Activated gamma-delta T cell treated with Interleukin-2 at 50 U/mL for 16 hours (primary cell): Measurements from ENCODE around the gene LRCH4.

Source experiments
- DNase-seq: peaks from one replicate; pipeline ENCODE4 v3.0.0-alpha.2; 2020

Gene LRCH4

DNA sequence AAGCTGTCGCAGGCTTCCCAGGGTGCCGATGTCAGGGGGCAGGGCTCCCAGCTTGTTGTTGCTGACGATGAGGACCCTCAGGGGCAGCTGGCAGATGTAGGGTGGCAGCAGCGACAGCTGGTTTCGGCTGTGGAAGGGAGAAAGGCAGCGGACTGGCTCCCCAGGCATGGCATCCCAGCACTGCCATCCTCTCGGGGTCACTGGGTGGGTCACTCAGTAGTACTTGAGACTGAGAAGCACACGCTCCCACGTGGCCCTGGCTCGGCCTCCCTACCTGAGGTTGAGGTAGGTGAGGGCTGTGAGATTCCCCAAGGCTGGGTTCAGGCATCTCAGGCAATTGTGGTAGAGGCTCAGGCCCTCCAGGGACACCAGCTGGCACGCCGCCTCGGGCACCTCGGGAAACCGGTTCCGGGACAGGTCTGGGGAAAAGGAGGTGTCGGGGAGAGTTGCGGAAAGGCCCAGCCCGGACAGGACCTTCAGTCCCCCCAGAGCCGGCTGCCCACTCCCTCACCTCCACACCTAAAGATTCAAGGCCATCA lies 3.8 kb downstream of the LRCH4 start:
- no peak for DNase-seq

- no peak for DNase-seq
Observed at GRCh38 chr7:100580466-100581283, 5.3 kb downstream of the LRCH4 start.

DNA sequence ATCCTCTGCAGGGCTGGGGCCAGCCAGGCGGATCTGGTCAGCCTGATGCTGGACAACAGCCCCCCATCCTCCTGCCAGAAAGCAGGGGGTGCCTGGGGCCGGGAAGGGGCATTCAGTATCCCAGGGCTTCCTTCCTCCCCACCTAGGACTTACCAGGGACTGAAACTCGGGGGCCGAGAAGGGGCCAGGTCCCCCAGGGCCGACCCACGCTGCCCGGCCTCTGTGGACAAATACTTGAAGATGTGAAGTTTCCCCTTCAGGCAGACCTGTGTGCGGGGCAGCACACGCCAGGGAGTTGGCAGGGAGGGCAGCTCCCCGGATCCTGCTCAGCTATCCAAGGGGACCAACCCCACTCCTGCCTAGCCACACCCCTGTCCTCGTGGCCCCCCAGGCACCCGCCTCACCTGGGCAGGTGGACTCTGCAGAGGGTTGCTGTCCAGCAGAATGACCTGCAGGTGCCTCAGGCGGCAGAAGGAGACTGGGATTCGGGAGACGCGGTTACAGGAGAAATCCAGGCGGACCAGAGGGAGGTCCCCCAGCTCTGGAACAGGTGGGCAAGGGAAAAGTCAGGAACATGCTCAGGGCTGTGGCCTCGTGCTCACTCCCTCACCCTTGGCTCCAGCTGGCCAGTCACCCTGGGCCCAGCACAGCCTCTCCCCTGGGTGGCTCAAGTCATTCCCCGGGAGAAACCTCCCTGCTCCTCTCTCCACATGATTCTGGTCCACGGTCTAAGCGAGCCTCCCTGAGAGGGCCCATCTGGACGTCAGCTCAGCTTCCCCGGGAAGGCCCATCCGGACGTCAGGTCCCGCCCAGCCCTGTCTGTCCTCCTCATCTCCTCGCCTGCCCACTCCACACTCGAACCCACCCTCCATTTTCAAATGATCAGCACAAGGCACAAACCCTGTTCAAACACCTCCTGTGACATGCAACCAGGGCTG lies 7.4 kb downstream of the LRCH4 start:
- DNase-seq: no peak

GRCh38 chr7:100577507-100577906 lies 8.4 kb downstream of the LRCH4 start:
- DNase-seq: no peak

- no peak for DNase-seq
Observed at GRCh38 chr7:100577103-100577502, 8.8 kb downstream of the LRCH4 start.

GRCh38 chr7:100576384-100576993 lies 9.4 kb downstream of the LRCH4 start:
- no peak for DNase-seq

GRCh38 chr7:100575746-100576383 lies 10.1 kb downstream of the LRCH4 start:
- no peak for DNase-seq

DNA sequence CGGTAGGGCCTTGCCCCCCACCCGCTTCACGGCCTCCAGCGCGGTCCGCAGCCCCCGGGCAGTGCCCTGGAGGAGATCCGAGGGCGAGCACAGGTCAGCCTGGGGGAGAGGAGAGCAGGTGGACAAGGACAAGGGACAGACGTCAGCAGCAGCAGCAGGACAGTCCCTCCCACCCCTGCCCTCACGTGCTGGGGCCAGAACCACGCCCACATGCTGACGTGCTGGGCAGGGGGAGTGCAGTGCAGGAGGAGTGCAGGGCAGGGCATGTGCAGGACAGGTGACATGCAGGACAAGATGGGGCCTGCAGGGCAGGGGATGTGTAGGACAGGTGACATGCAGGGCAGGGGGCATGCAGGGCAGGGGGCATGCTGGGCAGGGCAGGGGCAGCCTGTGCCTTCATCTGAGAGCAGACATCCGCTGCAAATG lies 10.7 kb downstream of the LRCH4 start:
- no peak for DNase-seq

- no peak for DNase-seq
Observed at GRCh38 chr7:100574362-100575205, 11.3 kb downstream of the LRCH4 start.

- no peak for DNase-seq
Observed at GRCh38 chr7:100573691-100574361, 12.1 kb downstream of the LRCH4 start, which contains the start of gene SAP25. TSS of gene SAP25 (minus strand) at chr7:100573900. CDS start at chr7:100573742, 158 bp downstream.

DNA sequence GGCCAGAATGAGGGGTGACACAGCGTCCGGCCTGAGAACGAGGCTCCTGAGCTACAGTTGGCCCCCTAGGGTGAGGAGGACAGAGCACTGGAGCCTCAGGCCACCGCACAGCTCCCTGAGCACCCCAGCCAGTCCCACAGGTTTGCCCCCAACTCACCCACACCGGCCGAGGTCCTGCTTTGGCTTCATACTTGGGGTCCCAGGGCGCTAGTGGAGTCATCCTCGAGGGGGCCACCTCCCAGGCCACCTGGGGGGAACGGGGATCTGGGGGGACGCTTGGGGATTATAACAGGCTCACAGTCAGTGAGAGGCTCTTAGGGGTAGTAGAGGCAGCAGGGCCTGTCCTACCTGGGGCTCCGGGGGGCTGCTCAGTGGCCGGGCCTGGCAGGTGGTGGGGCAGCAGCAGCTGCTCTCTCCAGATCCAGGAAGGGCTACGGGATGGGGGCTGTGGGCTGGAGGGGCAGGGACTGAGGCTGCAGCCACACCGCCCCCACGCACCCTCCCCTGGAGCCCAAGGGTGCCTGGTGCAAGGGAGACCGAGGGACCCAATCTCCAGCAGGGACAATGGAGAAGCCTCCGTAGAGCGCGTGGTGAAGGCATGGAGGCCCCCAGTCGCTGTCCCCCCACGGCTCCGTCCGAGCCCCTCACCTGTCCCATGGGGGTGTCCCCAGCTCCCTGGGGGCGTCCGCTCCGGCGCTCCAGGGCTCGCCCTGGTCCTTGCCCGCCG lies 12.8 kb downstream of the LRCH4 start:
- no peak for DNase-seq

GRCh38 chr7:100572281-100572948 lies 13.5 kb downstream of the LRCH4 start:
- no peak for DNase-seq

- DNase-seq: no peak
Observed at GRCh38 chr7:100571829-100572116, 14.2 kb downstream of the LRCH4 start.

DNA sequence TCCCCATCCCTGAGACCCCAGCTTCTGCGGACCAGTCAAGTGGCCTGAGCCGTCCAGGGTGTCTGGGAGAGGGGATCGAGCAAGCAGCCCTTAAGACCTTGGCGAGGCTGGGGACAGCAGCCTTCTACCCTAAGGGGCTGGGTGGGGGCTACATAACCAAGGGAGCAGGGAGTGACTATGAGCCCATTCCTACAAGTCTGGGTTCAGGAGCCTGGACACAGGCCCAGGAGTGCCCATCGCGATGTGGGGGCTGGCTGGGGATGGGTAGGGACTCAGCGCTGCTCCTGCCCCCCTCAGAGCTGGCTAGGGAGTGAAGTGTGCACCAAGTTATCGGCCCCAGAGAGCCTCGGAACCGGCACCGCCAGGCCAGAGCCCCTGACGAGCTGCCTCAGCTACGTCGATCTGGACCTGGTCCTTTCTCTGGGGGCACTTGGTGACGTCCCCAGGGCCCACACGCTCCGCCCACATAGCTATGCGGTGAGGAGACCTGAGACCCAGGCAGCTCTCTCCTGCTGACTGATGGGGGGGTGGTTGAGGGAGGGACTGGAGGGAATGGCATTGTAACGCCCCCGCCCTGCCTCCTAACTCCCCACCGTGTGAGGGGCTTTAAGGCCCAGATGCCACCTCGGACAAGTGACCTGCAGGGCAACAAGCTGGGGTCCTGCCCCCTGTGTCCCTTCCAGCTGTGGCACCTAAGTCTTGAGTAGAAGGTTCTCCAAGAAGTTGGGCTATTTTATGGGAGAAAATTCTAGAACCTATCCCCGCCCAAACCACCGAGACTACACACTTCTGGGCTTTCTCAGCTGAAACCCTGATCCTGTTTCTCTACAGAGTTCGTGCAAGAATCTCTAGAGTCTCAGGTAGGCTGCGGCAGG lies 14.7 kb downstream of the LRCH4 start:
- DNase-seq: no peak

- peak; percentile 49 for DNase-seq
Observed at GRCh38 chr7:100568896-100569844, 16.8 kb downstream of the LRCH4 start.

DNA sequence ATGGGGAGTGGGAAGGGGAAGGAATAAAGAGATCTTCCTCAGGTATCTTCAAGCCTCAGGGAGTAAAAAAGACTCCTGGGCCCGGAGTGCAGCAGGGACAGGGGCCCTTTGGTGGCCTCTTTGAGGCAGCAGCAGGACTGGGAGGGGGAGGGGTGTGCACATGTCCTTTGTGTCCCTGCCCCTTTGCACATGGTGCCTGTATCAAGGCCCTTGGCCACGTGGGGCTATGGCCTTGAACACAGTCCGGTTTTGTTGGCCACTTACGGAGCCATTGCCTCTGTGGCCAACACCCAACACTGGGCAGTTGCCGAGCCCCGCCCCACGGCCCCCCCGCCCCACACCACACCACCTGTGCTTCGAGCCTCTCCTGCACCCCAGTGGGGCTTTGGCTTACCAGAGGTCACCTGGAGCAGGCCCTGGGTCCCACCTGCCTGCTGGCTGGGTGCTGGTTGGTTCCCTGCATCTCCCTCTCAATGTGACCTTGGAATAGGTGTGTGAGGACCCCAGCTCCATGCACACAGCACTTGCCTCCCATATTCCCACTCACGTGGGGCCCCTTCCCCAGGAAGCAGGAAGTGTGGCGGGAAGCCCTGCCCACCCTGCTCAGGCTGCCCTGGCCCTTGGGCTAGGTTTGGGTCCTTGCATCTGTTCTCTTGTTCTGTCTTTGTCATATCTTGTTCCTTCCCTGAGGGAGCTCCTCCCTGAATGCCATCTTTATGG lies 17.6 kb downstream of the LRCH4 start:
- no peak for DNase-seq

DNA sequence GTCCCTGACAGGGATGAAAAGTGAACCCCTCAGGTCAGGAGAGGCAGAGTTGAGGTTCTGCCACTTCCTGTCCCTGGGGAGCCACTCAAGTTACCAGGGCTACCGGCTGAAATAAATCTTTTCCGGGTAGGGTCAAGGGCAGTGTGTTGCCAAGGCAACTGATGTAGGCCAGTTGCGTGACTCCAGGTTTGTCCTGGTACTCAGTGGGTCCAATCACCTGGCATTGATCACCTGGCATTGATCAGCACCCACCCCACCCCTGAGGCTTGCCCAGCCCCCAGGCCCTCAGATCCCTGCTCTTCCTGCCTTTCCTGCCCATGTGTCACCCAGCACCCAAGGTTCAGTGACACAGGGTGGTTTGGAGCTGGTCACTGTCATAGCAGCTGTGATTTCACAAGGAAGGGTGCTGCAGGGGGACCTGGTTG lies 18.2 kb downstream of the LRCH4 start:
- DNase-seq: no peak
